GM12878 (cell line): Measurements from ENCODE around the gene FOXA2. TPM values are rescaled to one million over a fixed set of nuclear protein-coding genes. Genes with fewer than 3 reads are reported as not detected.

Experiments
- ATAC-seq: fragments of 200-7000 bp; cut with Tn5 transposase; 3 replicates; pipeline ENCODE4 v1.9.1; 2020; ENCODE audit warnings: mild to moderate bottlenecking, moderate library complexity
- BruUV-seq: library from RNA; stranded (reverse); fragments of 400-500 nt; replicated peaks from 2 replicates; lab custom pipeline; 2021; lab: Mats Ljungman, UMichigan
- CTCF ChIA-PET: fragments of 300-600 bp; sonication (Branson Sonifier 250); formaldehyde crosslinking; extraction: SDS; loops from one replicate; lab custom pipeline; 2021; ENCODE audit warnings: inconsistent platforms; lab: Yijun Ruan, JAX
- POLR2A ChIA-PET: fragments of 350-600 bp; formaldehyde crosslinking; extraction: SDS; loops from one replicate; lab custom pipeline; 2021; ENCODE audit warnings: inconsistent platforms; lab: Charles Lee
- RAD21 ChIA-PET: fragments of 300-600 bp; sonication (Branson Sonifier 250); formaldehyde crosslinking; loops from one replicate; lab custom pipeline; 2023; ENCODE audit warnings: antibody characterized with exemption; ENCODE audit not compliant: unreplicated experiment; lab: Charles Lee
- SMC1A ChIA-PET: fragments of 300-600 bp; sonication (Branson Sonifier 250); formaldehyde crosslinking; loops from one replicate; lab custom pipeline; 2023; ENCODE audit not compliant: unreplicated experiment, uncharacterized antibody; lab: Charles Lee
- DNase-seq: peaks from one replicate; pipeline ENCODE4 v3.0.0-alpha.2; 2011; ENCODE audit warnings: low read depth, low spot score
- FAIRE-seq: peaks from 3 replicates; lab custom pipeline; 2011; peaks lifted over from hg19 to GRCh38; lab: Jason Lieb, UNC
- H2AFZ ChIP-seq: 2 replicates; pipeline ENCODE4 v1.6.0; 2011; ENCODE audit warnings: low read depth, low read length, control low read depth; ENCODE audit not compliant: control insufficient read depth
- H3K27ac ChIP-seq: 2 replicates; pipeline ENCODE4 v1.5.1; 2011; ENCODE audit warnings: control low read depth; ENCODE audit not compliant: control insufficient read depth, insufficient read depth
- H3K27me3 ChIP-seq, 2 experiments: replicated peaks in 1 of 2; 2 replicates each; pipeline versions ENCODE4 v1.6.0 to v1.6.1; 2011; ENCODE audit warnings: low read length in 1 of 2; ENCODE audit not compliant: control insufficient read depth in 2 of 2, insufficient read depth in 2 of 2
- H3K36me3 ChIP-seq, 2 experiments: 2 replicates each; pipeline ENCODE4 v1.5.1; 2011; ENCODE audit warnings: low read length in 1 of 2; ENCODE audit not compliant: control insufficient read depth in 2 of 2, insufficient read depth in 2 of 2
- H3K4me1 ChIP-seq: 2 replicates; pipeline ENCODE4 v1.6.1; 2011; ENCODE audit warnings: mild to moderate bottlenecking, low read length, moderate library complexity, mixed read lengths; ENCODE audit not compliant: control insufficient read depth, insufficient read depth
- H3K4me2 ChIP-seq: 2 replicates; pipeline ENCODE4 v1.6.0; 2011; ENCODE audit warnings: control low read depth; ENCODE audit not compliant: control insufficient read depth, insufficient read depth
- H3K4me3 ChIP-seq: fragments of 200-600 bp; sonication (generic); 2 replicates; pipeline ENCODE4 v1.5.1; 2016
- H3K79me2 ChIP-seq: 2 replicates; pipeline ENCODE4 v1.6.0; 2011; ENCODE audit warnings: low read length; ENCODE audit not compliant: control insufficient read depth, insufficient read depth
- H3K9ac ChIP-seq: 2 replicates; pipeline ENCODE4 v1.8.0; 2011; ENCODE audit warnings: low read length, control low read depth, mixed read lengths; ENCODE audit not compliant: control insufficient read depth, insufficient read depth
- H3K9me3 ChIP-seq: replicated peaks from 3 replicates; pipeline ENCODE4 v1.5.1; 2011; ENCODE audit warnings: mild to moderate bottlenecking, low read length; ENCODE audit not compliant: control insufficient read depth, insufficient read depth
- H4K20me1 ChIP-seq: 2 replicates; pipeline ENCODE4 v1.6.0; 2011; ENCODE audit not compliant: control insufficient read depth, insufficient read depth
- ASH2L ChIP-seq: fragments of 300-600, 200-600 bp; sonication (generic); IDR thresholded peaks from 2 replicates; pipeline ENCODE4 v1.6.1; 2017; ENCODE audit warnings: low read depth, mild to moderate bottlenecking, borderline replicate concordance
- BACH1 ChIP-seq: fragments of 450-650 bp; IDR thresholded peaks from 2 replicates; pipeline ENCODE4 v1.6.1; 2017; ENCODE audit warnings: mild to moderate bottlenecking, borderline replicate concordance
- CBX3 ChIP-seq: fragments of 200-600 bp; sonication (generic); IDR thresholded peaks from 2 replicates; pipeline ENCODE4 v1.6.1; 2016; ENCODE audit warnings: low read depth, borderline replicate concordance
- EGR1 ChIP-seq, 2 experiments: IDR thresholded peaks; 1 replicate in 1 of 2; 2 replicates in 1 of 2; pipeline ENCODE4 v1.6.1; 2011 to 2012; ENCODE audit warnings: low read depth in 2 of 2, low read length in 2 of 2, borderline replicate concordance in 1 of 2, mild to moderate bottlenecking in 1 of 2, moderate library complexity in 1 of 2
- IKZF1 ChIP-seq: fragments of 450-650 bp; conservative IDR thresholded peaks from 2 replicates; pipeline ENCODE4 v1.6.1; 2017; ENCODE audit warnings: antibody characterized with exemption, mild to moderate bottlenecking
- MEF2B ChIP-seq: fragments of 450-650 bp; IDR thresholded peaks from 2 replicates; pipeline ENCODE4 v1.6.1; 2018; ENCODE audit warnings: mild to moderate bottlenecking, moderate library complexity; ENCODE audit not compliant: partially characterized antibody, poor library complexity, severe bottlenecking
- MXI1 ChIP-seq: fragments of 150-350 bp; IDR thresholded peaks from 2 replicates; pipeline ENCODE4 v1.6.1; 2011; ENCODE audit warnings: low read depth, mild to moderate bottlenecking, inconsistent platforms, low read length, improper control_type of control experiment
- PAX8 ChIP-seq: fragments of 450-650 bp; IDR thresholded peaks from 2 replicates; pipeline ENCODE4 v1.6.1; 2017; ENCODE audit warnings: mild to moderate bottlenecking, moderate library complexity
- RBBP5 ChIP-seq: fragments of 200-600 bp; sonication (generic); conservative IDR thresholded peaks from 2 replicates; pipeline ENCODE4 v1.6.1; 2016
- WGBS: methylation state at CpG from one replicate; pipeline ENCODE4 v1.1.6; 2016; ENCODE audit warnings: low lambda C conversion rate; ENCODE audit not compliant: insufficient replicate concordance, insufficient coverage; ENCODE audit errors: missing lambda C conversion rate; 5-methylcytosine and 5-hydroxymethylcytosine counted together
- in situ Hi-C: fragments of 300-500 bp; cut with MboI; formaldehyde crosslinking; loops from 9 replicates; pipeline ENCODE4 v1.14.3; 2018; ENCODE audit warnings: mixed read lengths
- intact Hi-C: fragments of 100-400 bp; cut with micrococcal nuclease; formaldehyde crosslinking; loops from one replicate; pipeline ENCODE4 v1.14.2; 2022; ENCODE audit not compliant: unreplicated experiment
- polyA plus RNA-seq, 11 experiments: library from polyadenylated mRNA; depleted of rRNA in 4 of 11; unstranded in 6 of 11; stranded (reverse) in 5 of 11; fragments of >200 nt; fragmentation: Nextera tagmentation in 4 of 11; fragmentation: Illumina TruSeq in 1 of 11; extraction: Ambion mirVana in 4 of 11; extraction: Trizol in 1 of 11; gene quantifications; 1 replicate in 1 of 11; 2 replicates in 10 of 11; pipeline versions ENCODE4 v1.2.1 to v1.2.3, GENCODE V29; 2011 to 2016; ENCODE audit warnings: inconsistent platforms in 2 of 11, missing spikeins in 2 of 11, low read depth in 1 of 11
- total RNA-seq, 4 experiments: library from RNA; depleted of rRNA in 3 of 4; stranded (reverse); fragments of >200 nt in 3 of 4; fragmentation: Illumina TruSeq in 1 of 4; extraction: Trizol in 1 of 4; gene quantifications; 2 replicates each; pipeline versions ENCODE4 v1.2.1 to v1.2.3, GENCODE V29; 2013 to 2021
- TF ChIP-seq, protein P1 (sequence below): IDR thresholded peaks from 2 replicates; pipeline ENCODE4 v1.6.1; 2012; ENCODE audit warnings: low read depth, low read length, improper control_type of control experiment
- TF ChIP-seq, protein P2 (sequence below): fragments of 450-650 bp; conservative IDR thresholded peaks from 2 replicates; pipeline ENCODE4 v1.6.1; 2017; ENCODE audit warnings: mild to moderate bottlenecking, moderate library complexity
- TF ChIP-seq, protein P3 (sequence below): IDR thresholded peaks from 2 replicates; pipeline ENCODE4 v1.6.1; 2012; ENCODE audit warnings: mild to moderate bottlenecking, low read depth, low read length
- TF ChIP-seq, protein P4 (sequence below): fragments of 450-650 bp; IDR thresholded peaks from 2 replicates; pipeline ENCODE4 v1.6.1; 2018; ENCODE audit warnings: mild to moderate bottlenecking, low read depth, moderate library complexity; ENCODE audit not compliant: partially characterized antibody

The FOXA2 gene
- total and polyA plus RNA-seq, 10 of the 15 experiments (the other 5 are each of a cell fraction or from before 2014, with no cell fraction given): not detected

GRCh38 chr20:22536141-22536828, 48.1 kb downstream of the FOXA2 start:
- no peak overlapping the region for H3K9ac ChIP-seq
- 0% methylated on average over 5 of the region's 5 CpGs for WGBS
- no peak overlapping the region for H2AFZ ChIP-seq
- H3K79me2 ChIP-seq: no peaks in the 10 kb centered on the region
- FAIRE-seq (no peak), DNase-seq (no peak), ATAC-seq (no peak)
- no peak overlapping the region for H3K27ac ChIP-seq
- CTCF ChIA-PET: no interaction called here
- RAD21 ChIA-PET: no interaction called here
- POLR2A ChIA-PET: no interaction called here
- no peaks in the 10 kb centered on the region for H4K20me1 ChIP-seq
- no peaks in the 10 kb centered on the region for H3K9me3 ChIP-seq
- no TSS peak for BruUV-seq
- in situ Hi-C loops: no loop called here
- SMC1A ChIA-PET: no interaction called here
- no peaks in the 10 kb centered on the region for H3K4me1 ChIP-seq
- H3K4me3 ChIP-seq: no peak overlapping the region
- H3K4me2 ChIP-seq: no peak overlapping the region
- intact Hi-C loops: no loop called here
- no peaks in the 10 kb centered on the region for H3K36me3 ChIP-seq
- no peaks in the 10 kb centered on the region for H3K27me3 ChIP-seq
- TF ChIP-seq EGR1 (IDR thresholded peaks at IDR 0.05; ENCODE audit: borderline replicate concordance in 1 of 2, low read depth in 2 of 2, low read length in 2 of 2): no peak
- TF ChIP-seq RBBP5: no peak
- TF ChIP-seq MXI1: no peak
- no peak for TF ChIP-seq IKZF1
- TF ChIP-seq BACH1: no peak
- TF ChIP-seq, protein P1, sequence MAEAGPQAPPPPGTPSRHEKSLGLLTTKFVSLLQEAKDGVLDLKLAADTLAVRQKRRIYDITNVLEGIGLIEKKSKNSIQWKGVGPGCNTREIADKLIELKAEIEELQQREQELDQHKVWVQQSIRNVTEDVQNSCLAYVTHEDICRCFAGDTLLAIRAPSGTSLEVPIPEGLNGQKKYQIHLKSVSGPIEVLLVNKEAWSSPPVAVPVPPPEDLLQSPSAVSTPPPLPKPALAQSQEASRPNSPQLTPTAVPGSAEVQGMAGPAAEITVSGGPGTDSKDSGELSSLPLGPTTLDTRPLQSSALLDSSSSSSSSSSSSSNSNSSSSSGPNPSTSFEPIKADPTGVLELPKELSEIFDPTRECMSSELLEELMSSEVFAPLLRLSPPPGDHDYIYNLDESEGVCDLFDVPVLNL: no peak
- TF ChIP-seq CBX3: no peak
- TF ChIP-seq ASH2L: no peak
- TF ChIP-seq, protein P2, sequence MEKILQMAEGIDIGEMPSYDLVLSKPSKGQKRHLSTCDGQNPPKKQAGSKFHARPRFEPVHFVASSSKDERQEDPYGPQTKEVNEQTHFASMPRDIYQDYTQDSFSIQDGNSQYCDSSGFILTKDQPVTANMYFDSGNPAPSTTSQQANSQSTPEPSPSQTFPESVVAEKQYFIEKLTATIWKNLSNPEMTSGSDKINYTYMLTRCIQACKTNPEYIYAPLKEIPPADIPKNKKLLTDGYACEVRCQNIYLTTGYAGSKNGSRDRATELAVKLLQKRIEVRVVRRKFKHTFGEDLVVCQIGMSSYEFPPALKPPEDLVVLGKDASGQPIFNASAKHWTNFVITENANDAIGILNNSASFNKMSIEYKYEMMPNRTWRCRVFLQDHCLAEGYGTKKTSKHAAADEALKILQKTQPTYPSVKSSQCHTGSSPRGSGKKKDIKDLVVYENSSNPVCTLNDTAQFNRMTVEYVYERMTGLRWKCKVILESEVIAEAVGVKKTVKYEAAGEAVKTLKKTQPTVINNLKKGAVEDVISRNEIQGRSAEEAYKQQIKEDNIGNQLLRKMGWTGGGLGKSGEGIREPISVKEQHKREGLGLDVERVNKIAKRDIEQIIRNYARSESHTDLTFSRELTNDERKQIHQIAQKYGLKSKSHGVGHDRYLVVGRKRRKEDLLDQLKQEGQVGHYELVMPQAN: no peak
- no peak for TF ChIP-seq MEF2B
- TF ChIP-seq, protein P3, sequence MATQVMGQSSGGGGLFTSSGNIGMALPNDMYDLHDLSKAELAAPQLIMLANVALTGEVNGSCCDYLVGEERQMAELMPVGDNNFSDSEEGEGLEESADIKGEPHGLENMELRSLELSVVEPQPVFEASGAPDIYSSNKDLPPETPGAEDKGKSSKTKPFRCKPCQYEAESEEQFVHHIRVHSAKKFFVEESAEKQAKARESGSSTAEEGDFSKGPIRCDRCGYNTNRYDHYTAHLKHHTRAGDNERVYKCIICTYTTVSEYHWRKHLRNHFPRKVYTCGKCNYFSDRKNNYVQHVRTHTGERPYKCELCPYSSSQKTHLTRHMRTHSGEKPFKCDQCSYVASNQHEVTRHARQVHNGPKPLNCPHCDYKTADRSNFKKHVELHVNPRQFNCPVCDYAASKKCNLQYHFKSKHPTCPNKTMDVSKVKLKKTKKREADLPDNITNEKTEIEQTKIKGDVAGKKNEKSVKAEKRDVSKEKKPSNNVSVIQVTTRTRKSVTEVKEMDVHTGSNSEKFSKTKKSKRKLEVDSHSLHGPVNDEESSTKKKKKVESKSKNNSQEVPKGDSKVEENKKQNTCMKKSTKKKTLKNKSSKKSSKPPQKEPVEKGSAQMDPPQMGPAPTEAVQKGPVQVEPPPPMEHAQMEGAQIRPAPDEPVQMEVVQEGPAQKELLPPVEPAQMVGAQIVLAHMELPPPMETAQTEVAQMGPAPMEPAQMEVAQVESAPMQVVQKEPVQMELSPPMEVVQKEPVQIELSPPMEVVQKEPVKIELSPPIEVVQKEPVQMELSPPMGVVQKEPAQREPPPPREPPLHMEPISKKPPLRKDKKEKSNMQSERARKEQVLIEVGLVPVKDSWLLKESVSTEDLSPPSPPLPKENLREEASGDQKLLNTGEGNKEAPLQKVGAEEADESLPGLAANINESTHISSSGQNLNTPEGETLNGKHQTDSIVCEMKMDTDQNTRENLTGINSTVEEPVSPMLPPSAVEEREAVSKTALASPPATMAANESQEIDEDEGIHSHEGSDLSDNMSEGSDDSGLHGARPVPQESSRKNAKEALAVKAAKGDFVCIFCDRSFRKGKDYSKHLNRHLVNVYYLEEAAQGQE: no peak
- TF ChIP-seq, protein P4, sequence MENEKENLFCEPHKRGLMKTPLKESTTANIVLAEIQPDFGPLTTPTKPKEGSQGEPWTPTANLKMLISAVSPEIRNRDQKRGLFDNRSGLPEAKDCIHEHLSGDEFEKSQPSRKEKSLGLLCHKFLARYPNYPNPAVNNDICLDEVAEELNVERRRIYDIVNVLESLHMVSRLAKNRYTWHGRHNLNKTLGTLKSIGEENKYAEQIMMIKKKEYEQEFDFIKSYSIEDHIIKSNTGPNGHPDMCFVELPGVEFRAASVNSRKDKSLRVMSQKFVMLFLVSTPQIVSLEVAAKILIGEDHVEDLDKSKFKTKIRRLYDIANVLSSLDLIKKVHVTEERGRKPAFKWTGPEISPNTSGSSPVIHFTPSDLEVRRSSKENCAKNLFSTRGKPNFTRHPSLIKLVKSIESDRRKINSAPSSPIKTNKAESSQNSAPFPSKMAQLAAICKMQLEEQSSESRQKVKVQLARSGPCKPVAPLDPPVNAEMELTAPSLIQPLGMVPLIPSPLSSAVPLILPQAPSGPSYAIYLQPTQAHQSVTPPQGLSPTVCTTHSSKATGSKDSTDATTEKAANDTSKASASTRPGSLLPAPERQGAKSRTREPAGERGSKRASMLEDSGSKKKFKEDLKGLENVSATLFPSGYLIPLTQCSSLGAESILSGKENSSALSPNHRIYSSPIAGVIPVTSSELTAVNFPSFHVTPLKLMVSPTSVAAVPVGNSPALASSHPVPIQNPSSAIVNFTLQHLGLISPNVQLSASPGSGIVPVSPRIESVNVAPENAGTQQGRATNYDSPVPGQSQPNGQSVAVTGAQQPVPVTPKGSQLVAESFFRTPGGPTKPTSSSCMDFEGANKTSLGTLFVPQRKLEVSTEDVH: no peak
- no peak for TF ChIP-seq PAX8
